GM18520 (cell line): ENCODE results near the gene DTD1.

Experiments
- ATAC-seq: cut with Tn5 transposase; IDR thresholded peaks from one replicate; pipeline ENCODE4 v1.9.1; 2021; ENCODE audit not compliant: unreplicated experiment

The DTD1 gene

DNA sequence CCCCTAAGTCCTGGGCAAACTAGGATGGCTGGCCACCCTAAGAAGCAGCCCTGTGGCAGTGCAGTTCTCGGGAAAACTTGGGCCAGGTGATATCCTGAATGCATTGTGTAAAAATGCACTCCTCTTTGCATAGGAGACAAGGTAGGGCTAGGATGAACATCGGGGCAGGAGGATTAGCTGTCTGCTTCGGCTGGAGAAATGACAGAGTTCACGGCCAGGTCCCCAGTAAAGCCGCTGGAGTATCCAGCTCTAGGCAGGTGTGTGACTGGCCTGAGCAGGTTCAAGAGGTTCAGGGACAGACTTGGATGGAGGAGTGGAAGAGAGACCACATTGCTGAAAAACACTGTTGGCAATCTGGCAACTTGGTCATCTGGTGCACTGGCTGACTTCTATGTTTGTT lies 26.4 kb downstream of the DTD1 start:
- ATAC-seq, result no peak

DNA sequence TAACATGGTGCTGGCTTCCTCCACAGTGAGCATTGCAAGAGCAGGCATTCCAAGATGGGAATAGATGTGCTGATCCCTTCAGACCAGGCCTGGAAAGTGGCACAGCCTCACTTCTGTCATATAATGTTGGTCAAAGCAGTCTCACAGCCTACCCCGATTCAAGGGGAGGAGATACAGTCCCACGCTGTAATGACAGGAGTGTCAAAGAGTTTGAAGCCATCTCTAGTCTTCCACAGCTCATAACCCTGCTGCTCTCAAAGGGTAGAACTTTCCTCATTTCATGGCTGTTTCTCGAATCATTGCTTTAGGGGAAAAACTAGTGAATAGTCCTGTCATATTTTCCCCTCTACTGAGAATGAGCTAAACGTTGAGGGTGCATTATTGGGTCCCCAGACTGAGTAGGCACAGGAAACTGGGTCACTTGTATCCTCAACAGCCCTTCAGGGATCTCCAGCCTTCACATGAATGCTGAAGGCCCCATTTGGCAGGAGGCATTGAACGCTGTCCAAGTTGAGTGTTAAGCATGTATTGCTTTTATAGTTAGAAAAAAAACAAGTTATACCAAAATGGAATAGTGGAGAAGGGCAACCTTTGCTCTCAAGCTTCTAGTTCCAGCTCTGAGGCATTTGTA lies 27.3 kb downstream of the DTD1 start:
- ATAC-seq, result no peak

DNA sequence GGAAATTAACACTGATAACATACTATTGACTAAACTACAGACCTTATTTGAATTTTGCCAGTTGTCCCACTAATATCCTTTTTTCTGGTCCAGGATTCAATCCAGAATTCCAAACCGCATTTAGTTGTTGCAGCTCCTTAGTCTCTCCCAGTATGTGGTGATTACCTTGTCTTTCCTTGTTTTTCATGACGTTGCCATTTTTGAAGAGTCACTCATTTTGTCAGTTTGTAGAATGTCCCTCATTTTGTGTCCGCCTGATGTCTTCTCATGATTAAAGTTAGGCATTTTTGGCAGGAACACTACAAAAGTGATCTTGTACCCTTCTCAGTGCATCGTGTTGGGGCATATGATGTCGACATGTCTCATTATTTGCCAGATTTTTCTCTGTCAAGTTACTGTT lies 33.1 kb downstream of the DTD1 start:
- no peak for ATAC-seq

DNA sequence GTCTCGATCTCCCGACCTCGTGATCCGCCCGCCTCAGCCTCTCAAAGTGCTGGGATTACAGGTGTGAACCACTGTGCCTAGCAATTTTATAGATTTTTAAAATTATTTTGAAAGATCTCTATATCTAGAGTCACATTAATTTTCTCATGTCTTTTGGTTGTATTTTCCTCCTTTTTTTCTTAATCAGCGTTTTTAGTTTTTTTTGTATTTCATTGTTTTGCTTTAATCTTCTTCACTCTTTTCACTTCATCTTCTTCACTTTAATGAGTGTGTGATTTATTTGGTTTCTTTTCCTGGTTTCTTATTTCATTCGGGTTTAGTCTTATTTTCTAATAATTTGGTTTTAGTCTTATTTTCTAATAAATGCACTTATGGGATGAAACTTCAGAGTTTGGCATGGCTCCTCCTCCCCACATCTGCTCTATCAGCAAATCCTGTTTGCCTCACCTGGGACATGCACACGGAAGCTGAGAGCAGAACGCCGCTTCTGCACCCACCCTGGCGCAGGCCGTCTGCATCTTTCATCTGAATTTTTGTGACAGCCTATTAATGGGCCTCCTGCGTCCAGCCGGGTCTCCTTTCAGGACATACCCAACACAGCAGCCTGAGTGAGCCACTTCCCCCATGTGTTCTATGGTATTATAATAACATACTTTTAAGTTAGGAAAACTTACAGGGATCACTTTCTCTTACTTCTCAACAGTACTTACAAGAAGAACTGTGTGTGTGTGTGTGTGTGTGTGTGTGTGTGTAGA lies 35.5 kb downstream of the DTD1 start:
- no peak for ATAC-seq

DNA sequence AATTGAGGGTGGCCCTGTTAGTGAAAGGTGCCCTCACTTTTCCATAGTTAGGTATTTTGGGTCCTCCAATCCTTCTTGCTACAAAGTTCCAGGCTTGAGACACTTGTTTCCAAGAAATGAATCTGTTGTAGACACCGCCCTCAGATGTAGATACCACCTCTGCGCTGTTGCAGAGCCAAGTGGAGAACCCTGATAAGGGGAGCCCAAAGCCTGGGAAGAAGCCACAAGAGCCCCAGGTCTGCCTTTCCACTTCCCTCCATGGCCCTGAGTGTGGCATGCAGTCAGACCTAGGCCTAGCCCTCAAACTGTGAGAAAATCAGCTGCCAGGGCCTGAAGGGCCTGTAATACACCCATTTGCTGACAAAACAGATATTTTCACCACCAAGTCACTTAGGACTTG lies 37.1 kb downstream of the DTD1 start:
- no peak for ATAC-seq

DNA sequence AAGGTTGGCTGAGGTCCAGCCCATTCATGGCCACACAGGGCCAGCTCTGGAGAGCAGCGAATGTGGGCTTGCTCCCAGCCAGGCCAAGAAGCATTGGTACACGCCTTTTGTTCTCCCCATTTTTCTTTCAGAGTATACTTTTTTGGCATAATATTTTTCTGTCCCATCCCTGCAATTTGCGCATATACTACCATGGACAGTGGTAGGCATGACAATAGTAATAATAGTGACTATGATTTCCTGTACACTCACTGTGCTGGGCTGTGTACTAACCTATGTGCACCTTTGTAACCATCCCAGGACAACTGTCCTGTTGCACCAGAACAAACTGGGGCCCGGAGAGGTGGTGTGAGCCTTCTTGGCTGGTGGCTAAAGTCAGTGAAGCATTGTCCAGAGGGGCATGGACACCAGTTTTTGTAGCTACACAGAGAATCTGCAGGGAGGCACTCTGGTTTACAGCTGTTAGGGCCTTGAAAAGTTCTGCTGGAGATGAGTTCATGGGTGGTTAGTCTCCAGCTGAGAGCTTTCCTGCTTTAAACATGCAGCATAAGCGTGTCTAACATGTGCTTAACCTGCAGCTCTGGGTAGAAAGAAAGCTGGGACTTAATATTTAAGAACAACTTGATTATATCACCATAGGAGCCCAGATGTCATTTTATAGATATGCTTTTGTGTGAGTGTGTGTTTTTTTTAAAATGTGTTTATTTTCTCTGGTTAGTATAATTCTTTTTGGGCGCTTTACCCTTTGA lies 38.2 kb downstream of the DTD1 start:
- no peak for ATAC-seq

DNA sequence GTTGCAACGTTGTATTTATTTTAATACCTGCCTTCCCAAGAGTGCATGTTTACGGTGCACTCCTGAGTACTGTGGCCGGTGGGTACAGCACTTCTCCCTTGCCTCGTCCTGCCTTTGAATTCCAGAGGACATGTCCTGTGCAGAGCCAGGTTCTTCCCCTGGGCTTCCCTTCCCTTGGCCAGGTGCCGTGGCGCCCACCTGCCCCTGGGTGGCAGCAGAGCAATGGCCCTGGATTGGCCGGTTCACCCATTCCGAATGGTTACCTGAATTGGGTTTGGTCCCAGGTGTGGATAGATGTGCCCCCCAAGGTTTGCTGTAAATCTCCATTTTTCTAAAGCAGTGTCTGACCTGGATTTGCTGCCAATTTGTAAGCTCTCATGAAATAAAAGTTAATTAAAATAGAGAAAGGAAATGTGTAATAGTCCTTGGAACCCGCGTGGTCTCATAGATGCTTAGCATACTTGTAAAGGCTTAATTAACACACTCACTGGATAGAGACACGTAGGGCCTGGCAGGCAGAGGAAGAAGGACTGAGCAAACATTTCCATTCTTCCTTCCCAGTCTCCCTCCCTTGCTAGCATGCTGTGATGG lies 40.6 kb downstream of the DTD1 start:
- no peak for ATAC-seq

DNA sequence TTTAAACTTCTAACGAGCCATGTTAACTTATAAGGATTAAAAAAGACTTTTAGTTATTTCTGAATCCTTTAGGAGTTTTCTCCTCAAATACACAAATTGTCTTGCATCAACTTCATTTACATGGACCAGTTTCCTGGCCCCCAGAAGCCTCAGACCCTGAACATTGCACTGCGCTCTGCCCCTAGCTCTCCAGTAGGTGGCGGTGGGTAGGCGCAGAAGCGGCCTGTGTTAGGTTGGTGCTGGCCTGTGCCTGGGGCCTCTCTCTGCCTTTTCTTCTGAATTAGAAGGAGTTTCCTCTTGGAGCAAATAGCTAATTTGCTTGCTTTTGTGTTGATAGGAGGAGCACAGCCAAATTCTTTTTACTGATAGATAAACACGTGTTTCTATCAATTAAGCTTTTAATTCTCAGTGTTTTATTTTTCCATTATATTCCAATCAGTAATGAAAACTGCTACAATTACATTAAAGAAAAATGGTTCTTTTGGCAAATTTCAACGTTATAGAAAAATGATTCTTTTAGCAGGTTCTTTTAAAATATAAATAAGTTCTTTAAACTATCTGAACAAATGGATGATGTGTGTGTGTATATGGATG lies 44.4 kb downstream of the DTD1 start:
- ATAC-seq, result peak; percentile 63

DNA sequence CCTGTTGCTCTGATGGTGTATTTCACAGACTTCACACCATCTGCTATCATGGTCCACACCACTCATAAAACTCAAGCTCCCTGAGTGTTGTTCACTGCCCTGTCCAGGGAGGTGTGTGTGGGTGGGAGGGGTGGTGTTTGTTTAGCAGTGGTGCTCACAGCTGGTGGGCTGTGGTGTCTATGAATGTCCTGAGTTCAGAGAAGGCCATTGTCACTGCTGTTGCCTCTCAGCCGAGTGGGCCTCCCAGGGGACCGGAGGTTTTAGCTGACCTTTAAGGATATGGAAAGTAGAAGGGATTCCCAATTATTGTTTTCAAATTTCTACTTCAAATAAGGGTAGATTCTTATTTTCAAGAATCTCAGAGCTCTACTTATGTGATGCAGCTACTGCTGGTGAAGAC lies 45.6 kb downstream of the DTD1 start:
- ATAC-seq, result no peak

DNA sequence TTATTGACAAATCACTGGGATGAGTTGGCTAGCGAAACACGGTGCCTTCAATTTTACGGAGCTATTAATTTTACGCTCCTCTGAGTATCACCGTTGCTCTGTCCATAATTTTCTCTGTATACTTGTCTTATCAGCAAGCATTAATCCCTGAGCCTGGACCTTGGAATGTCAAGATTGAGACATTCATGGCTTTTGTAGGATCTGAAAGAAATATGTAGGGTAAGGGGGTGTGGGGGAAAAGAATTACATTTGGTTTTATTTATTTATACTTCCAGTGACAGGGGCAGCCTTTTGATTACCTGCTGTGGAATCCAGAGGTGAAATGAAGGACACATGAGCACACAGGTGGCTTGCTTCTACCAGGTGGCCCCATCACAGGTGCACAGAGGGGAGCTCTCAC lies 46.6 kb downstream of the DTD1 start:
- no peak for ATAC-seq

DNA sequence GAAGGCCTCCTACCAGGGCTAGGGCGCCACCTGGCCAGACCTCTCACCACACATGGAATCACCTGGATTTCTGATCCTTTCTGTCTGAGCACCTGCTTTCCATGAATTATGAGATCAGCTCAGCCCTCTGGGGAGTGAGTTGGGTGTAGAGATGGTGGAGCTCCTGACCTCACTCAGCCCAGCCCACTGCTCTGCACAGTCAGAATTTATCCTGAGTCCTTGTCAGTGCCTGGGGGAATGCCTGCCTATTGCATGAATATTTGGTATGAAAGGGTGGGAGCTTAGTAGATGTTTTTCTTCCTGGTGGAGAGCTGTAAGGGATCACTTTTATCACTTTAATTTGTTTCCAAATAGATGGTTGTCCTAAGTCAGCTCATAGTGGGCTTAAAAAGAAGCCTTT lies 47.5 kb downstream of the DTD1 start:
- no peak for ATAC-seq

DNA sequence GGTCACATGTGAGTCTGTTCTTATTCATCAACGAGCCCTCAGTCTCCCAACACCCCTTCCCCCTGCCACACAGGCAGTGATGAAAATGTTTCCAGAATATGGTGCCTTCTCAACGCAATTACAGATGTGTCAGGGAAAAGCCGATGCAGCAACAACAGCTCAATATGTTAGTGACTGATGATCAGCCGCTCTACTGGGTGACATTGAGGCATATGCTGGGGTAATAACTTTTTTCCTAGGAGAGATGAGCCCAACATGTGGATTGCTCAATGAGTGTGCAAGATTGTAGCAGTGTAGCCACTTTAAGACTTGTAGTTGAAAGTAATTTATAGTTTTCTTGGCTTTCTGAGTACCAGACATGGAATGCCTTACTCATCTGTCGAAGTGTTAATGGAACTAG lies 49.4 kb downstream of the DTD1 start:
- ATAC-seq, result no peak

DNA sequence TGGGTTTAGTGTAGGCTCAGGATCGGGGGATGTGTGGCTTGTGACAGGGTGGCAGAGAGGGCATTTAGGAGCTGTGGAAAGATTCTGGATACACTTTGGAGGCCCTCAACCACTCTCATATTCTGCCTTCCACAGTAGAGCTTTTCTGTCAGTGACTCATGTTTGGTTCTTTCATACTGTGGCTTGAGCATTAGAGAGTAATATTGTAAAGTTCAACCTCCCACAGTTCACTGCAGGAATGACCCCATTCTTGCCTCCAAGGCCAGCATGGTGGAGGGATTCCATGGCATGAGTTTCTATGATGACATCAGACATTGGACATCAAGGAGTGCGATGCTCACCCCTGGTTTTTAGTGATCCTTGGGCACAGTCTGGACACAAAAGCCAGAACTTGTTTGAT lies 50.9 kb downstream of the DTD1 start:
- no peak for ATAC-seq

DNA sequence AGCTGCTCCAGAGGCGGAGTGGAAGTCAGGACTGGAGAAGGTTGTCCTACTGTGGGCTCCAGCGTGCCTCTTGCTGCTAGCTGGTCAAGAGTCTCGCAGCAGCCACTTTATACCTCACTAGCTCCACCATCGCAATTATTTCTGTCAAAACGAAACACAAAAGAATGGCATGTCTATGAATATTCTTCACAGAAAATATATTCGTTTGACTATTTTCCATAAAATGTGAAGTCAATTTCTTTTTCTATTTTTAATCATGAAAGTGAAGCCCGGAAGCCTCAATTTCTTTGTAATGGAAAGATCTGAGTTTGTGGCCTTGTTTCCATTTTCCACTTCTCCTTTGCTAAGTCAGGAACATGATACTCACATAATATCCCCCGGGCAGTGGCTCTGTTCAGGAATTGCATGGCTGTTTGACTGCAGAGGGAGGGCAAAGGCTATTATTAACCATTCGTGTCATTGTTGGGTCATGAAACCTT lies 51.7 kb downstream of the DTD1 start:
- ATAC-seq, result no peak

DNA sequence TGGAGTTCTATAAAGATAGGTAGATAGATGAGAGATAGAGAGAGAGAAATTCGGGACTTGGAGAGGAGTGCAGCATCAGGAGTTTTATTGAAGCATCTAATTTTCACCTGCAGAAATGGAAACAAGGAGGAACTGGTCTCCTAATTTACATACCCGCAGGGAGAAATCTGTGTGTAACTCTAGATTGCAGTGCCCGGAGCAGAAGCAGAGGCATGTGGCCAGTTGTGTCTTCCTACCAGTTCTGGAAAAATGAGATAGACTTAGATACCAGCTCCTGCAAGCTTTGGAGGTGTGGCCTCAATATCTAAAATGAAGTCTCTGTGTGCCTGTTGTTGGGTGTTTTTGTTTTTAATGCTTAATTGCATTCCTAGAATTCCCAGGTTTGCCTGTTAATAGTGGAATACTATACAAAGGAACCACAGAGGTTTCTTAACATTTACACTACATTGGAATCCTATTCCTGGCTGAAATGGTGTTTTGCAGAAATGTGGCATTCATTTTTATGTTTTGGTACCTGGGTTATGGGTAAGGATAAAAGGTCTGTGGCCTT lies 57.4 kb downstream of the DTD1 start:
- ATAC-seq, result no peak

DNA sequence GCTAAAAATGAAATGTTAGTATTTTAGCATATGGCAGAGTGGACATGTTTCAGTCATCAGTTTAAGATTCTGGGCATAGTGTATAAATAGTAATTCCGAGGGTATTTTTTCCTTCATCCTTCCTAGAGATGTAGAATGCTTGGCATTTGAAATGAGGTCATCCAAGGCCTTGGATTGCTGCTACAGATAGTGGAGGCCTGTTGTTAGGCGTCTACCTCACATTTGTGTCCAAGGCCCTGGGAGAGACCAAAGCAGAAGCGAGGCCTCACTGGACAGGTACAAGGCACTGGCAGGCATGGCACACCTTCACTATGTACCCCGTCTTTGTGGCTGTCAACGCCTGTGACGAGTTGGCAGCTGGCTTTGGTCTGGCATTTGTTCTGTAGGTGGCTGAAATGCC lies 58.0 kb downstream of the DTD1 start:
- ATAC-seq, result no peak

DNA sequence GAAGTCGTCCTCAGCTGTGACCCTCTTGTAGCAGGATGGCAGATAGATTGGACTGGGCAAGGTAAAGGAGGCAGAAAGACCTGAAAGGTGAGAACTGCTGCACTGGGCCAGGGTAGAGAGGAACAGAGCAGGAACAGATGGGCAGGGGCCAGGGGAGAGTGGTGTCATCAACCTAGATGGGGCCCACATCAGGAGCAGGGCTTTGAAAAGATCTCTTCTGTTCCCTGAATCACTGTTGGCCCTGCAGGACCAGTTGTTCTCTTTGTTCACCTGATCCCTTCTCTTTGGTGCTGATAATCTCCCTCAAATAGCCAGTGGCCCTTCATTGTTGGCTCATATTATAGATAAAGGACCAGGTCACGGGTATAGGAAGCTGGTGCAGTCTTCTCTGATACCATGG lies 59.9 kb downstream of the DTD1 start:
- ATAC-seq, result no peak

DNA sequence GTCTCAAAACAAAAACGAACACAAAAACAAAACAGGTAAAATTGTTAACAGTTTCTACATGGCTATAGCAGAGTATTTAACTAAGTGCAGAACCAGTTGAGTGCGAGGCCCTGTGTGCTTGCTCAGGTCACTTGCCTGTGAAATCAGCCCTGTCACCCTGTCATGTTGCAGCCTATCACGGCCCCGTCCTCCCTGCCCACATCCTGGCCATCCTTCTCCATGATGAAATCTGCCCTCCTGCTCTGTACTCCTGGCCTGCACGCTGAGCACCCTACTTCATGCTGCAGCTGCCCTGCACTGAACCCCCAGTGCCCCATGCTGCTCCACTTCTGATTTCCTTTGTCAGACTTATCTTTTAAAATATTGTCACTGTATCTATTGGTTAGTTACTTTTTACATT lies 62.4 kb downstream of the DTD1 start:
- no peak for ATAC-seq

DNA sequence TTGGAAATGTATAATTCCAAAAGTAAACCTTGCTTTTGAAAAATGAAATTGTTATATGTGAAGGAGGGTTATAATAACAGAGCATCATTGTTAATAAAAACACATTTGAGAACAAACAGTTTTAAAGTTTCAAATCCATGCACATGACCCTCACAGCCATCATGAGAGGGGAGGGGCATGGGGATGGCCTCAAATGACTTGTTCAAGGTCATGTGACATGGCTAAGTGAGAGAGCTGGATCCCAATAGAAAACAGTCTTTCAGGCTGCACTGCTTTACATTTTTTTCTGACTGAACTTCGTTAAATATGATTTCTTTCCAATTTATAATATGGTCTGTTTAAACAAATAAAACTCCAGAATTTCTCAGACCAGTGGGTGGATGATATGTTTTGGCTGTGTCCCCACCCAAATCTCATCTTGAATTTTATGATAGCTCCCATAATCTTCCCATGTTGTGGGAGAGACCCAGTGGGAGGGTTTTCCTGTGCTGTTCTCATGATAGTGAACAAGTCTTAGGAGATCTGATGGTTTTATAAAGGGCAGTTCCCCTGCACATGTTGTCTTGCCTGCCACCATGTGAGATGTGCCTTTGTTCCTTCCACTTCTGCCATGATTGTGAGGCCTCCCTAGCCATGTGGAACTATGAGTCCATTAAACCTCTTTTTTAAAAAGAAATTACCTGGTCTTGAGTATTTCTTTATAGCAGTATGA lies 66.0 kb downstream of the DTD1 start:
- no peak for ATAC-seq

DNA sequence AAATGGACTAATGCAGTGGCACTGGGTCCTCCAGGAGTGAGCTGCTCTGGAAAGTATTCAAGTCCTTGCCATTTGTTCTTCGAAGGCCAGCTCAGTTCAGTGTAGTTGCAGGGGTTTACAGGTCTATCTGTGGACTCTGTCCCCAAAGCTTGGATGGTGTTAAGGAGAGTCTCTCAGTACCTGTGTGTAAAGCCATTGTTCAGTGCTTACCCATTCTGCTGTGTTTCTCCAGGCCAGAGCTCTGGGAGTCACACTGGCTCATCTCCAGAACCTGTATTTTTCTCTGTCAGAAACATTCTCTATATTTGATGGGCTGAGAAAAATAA lies 66.6 kb downstream of the DTD1 start:
- no peak for ATAC-seq

DNA sequence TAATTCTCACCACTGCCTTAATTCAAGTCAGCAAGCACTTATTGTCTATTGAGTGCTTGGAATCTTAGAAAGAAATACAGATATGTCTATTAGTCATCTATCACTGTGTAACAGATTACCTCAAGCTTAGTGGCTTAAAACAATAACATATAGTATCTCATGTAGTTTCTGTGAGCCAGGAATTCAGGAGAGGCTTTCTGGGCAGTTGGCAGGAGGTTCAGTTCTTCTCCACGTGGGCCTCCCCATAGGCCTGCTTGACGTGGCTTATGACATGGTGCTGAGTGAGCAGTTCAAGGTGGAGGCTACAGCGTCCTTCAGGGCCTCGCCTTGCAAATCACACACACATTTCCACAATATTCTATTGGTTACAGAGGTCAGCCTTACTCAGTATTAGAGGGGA lies 69.7 kb downstream of the DTD1 start:
- no peak for ATAC-seq
